NCI-H748 (cell line): Measurements from ENCODE around the gene SLC35F3.
"Not testable (repeated sequence)": the region's sequence is repeated elsewhere in the genome, so short reads cannot be mapped to it uniquely, and the experiment has no call there.

Source experiments
- DNase-seq: peaks from one replicate; lab custom pipeline; 2025; ENCODE audit not compliant: unreplicated experiment; lab: John Stamatoyannopoulos, UW

SLC35F3 gene

DNA sequence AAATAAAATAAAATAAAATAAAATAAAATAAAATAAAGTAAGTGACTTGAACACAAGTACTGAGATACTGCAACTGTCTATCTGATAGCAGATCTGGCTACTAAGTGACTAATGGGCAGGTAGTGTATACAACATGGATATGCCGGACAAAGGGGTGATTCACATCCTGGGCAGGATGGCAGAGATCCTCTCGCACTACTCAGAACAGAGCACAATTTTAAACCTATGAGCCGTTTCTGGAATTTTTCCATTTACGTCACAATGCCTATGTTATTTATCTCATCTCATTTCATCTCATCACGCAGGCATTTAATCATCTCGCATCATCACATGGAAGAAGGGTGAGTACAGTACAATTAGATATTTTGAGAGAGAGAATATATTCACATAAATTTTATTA, 235.5 kb downstream of the SLC35F3 start:
- no peak for DNase-seq

DNA sequence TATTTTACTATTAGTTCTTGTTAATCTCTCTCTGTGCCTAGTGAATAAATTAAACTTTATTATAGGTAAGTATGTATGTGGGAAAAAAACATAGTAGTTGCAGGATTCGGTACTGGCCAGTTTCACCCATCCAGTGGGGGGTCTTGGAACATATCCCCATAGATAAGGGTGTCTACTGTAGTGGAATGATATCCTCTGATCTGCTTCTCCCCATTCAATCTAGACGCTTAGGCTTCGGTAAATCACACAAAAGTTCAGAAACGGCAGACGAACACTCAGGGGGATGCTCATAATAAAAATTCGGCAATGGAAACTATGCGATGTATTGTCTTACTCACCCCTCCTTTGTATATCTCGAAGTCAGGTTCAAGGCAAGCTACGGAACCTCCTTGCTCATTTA, 235.9 kb downstream of the SLC35F3 start:
- DNase-seq: no peak

DNA sequence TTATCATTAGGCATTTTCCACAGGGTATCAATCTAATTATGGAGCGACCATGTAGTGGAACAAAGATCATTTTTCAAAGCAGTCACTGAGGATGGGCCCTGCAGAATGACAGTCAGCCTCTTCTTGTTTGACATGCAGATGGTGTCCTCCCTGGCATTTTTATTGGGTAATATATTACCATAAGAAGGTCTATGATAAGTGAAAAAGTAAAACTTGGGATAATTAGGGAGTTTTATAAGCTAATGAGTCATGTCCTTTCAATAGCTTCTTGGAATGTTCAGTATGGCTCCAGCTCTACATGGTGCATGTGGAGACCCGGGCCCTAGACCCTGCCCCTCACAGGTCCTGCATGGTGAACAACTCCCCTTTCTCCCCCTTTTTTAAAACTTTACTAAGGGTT, 236.5 kb downstream of the SLC35F3 start:
- no peak for DNase-seq

DNA sequence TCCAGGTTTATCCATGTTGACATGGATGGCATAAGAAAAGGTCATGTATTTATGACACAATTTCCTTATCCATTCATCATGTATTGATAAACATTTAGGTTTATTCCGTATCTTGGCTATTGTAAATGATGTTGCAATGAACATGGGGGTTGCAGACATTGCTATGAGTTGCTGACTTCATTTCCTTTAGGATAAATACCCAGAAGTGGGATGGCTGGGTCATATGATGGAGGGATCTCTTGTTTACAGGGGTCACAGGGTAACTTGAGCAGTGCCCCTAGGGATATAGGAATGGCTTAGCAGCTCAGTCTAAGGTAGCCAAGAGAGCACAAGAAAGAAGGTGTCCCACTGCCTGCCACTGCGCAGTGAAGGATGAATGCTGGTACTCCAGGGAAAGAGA, 239.2 kb downstream of the SLC35F3 start:
- DNase-seq: no peak

DNA sequence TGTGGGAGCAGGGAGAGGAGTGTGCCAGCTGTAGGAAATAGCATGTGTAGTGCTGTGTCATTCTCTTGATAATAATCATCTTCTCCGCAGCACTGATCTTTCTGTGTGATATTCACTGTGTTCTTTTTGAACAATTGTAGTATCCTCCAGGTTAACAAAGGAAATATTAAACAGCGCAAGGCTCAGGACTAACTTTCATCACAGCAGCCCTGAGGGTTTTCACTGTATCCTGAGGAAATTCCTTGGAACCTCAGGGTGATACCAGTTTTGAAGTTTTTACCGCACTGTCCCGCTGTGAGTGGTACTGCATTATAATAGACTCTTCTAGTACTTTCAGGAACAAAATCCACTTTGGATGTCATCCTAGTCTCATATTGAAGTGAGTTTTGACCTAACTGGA, 240.4 kb downstream of the SLC35F3 start:
- no peak for DNase-seq

DNA sequence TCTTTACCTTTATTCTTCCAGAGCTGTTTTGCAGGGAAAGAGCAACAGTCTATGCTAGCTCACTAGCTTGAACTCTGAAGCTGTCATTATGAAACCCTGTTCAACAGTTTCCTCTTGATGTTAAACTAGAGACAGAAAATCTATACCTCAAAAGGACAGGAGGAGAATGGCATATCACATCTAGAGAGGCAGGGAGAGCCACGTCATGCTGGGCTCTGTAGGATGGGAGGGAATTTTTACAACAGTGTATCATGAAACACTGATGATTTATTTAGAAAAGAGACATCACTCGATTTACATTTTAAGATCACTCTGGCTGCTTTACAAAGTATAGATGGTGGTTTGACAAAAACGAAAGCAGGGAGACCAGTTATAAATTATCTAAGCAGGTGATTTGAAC, 243.9 kb downstream of the SLC35F3 start:
- no peak for DNase-seq

DNA sequence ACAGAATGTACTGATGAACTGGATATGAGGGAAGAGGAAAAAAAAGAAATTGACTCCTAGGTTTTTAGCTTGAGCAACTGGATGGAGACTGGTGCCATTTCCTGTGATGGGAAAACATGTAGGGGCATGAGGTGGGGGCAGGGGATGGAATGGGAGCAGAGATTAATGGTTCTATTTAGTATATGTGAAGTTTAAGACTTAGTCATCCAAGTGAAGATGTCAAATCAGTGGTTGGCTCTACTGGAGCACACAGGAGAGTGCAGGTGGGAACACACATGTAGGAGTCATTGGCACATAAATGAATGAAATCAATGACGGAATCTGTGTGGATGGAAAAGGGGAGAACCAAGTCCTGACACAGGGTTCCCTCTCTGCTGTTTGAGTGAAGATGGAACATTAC, 244.3 kb downstream of the SLC35F3 start:
- DNase-seq: no peak

DNA sequence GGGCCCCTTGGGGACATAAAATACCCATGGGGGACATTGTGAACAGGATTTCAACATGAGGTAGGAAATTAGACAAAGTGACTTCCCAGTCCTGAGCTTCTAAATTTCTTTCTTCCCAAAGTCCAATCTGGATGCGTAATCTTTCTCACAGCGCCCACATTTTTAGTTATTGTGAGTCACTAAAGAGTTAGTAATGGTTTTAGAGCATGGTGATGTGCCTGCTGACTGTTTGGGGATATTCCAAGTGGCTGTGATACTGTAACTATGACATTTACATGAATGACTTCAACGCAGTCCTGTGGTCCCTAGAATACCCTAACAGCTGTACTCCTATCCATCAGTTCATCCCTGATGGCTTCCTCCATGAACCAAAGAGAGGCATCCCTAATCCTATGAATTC, 244.7 kb downstream of the SLC35F3 start:
- no peak for DNase-seq

DNA sequence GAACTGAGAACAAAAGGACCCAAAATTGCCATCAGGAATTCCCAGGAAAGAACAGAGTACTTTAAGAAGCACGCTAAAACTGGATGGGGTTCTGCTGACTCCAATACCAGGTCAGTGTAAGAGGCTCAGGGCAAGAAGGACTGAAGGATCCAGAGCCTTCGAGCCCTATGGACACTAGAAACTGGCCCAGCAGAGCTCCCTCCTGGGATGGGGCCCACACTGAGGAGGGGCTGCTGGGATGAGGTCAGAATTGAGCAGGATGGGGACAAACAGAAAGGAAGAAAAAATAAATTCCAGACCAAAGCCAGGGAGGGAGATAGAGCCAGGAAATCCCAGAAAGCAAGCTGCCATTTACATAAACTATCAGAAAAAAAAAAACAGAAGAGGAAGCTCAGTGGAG, 246.4 kb downstream of the SLC35F3 start:
- DNase-seq: no peak

DNA sequence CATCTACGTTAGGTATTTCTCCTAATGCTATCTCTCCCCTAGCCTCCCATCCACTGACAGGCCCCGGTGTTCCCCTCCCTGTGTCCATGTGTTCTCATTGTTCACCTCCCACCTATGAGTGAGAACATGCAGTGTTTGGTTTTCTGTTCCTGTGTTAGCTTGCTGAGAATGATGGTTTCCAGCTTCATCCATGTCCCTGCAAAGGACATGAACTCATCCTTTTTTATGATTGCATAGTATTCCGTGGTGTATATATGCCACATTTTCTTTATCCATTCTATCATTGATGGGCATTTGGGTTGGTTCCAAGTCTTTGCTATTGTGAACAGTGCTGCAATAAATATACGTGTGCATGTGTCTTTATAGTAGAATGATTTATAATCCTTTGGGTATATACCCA, 247.9 kb downstream of the SLC35F3 start:
- DNase-seq: not testable (repeated sequence)

DNA sequence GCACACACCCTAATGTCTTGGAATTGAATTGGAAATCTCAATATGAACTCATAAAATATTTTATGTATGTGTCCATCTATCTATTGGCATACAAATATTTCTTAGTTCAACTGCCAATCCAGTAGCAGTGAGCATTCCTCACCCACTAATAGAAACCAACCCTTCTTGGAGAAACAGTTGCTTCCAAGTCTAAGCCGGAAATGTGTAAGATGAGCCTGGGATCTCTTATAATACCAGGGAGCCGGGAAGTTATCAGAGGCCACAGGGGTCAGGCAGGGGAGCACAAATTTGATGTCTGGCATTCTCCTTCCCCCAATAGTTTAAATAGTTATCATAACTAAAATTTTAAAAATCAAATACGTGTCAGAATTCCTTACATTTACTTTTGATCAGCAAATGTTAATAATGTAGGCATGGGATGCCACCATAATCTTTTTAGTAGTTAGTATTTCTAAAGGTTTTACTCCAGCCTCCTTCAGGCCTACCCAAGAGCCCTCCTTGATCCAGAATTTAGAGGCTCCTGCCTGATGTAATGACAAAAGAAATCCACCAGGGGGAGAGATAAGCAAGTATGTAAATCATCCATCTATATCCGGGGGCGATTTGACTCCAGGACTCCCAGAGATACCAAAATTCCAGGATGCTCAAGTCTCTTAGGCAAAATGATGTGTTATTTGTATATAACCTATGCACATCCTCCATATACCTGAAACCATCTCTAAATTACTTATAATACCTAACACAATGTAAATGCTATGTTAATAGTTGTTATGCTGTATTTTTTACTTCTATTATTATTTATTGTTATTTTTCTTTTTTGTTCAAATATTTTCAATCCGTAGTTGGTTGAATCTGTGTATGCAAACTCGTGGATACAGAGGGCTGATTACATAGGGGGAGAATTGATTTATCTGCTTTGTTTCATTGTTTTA, 250.1 kb downstream of the SLC35F3 start:
- peak; percentile 61 for DNase-seq

DNA sequence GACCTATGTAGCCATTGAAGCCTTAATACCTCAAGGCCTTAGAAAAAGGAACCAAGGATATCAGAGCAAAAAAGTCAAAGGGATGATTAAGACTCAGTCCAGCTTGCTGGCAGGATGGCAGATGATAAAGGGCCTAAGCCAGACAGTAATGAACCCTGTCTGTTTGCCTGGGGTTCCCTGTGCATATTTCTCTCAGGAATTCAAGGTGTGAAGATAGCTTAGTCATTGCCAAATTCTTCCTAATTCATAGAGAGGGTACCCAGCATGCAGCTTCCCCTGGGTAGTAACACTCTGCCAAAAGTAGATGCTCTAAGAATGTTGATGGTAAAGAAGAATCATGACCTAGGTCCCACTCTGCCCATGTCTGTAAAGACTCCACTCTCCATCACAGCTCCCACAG, 258.2 kb downstream of the SLC35F3 start:
- DNase-seq: no peak

DNA sequence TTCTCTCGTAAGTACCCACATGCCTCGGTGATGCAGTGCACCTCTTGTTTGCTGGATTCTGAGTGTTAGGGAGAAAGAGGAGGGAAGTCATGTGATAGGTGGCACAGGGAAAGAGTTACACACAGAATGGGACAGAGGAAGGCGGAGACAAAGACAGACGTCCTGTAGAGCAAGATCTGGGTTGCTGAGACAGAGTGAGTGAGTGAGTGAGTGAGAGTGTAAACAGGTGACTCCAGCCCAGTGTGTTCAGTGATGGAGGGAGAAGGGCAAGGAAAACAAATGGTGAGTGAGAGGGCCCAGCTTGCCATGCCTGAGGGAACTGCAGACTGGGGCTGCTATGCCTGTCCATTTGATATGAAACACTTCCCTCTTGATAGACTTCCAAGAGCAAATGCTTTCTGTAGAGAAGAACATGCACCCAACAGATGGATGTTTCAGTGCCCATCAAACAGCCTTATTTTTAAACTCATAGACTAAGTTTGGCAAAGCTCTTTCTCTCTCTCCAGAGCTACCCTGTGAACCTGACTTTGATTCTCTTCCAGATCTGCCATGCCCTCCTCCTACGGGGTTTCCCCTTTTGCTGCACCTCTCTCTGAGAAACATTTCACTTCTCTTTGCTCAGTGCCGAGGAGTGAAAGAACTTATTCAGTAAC, 258.9 kb downstream of the SLC35F3 start:
- no peak for DNase-seq

DNA sequence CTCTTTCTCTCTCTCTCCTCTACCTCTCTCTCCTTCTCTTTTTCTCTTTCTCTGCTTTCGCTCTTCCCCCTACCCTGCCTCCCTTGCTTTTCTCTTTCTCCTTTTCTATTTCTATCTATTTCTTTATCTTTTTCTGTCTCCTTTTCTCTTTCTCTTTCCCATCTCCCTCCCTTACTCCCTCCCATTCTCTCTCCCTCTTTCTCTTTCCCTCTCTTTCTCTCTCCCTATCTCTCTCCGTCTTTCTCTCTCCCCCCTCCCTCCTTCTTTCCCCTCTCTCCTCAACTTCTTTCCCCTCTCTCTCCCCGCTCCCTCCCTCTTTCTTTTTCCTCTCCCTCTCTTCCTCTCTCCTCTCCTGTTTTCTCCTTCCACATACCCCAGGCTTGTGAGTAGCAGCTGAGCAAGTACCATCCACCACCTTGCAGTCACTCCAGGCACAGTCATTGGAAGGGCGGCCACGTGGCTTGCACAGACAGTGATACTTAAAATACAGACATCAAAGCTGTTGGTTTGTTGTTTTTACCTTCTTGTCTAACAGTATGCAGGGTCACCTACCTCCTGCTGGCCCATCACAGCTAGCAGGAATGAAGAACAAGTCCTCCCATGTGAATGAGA, 259.7 kb downstream of the SLC35F3 start:
- DNase-seq: no peak

DNA sequence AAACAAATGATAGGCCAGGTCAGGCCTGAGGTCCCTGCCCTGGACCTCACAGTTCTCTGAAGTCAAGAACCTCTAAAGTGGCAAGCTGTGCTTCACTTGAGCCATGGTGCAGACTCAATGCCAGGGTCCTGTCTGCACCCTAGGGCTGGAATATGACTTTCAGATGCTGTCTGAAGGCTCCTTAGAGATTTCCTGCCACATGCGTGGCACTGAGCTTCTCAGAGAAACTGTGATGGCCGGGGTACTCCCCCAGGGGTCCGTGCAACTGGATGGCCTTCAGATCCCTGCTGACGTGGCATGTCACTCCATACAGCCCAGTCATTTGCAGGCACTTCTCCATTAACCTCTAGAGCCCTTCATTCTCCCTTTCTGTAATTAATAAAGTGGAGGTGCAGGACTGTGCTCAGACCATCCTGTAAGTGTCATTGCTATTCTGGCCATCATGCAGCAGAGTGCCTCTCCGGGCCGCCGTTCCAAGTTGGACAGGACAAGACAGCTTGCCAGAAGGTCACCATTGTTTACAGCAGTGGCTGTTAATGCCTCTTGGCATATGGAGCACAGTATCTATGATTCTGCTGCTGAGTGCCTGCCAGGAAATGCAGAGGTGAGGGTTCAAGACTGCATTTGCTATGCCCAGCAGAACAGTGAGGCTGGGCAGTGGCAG, 263.7 kb downstream of the SLC35F3 start:
- DNase-seq: no peak

DNA sequence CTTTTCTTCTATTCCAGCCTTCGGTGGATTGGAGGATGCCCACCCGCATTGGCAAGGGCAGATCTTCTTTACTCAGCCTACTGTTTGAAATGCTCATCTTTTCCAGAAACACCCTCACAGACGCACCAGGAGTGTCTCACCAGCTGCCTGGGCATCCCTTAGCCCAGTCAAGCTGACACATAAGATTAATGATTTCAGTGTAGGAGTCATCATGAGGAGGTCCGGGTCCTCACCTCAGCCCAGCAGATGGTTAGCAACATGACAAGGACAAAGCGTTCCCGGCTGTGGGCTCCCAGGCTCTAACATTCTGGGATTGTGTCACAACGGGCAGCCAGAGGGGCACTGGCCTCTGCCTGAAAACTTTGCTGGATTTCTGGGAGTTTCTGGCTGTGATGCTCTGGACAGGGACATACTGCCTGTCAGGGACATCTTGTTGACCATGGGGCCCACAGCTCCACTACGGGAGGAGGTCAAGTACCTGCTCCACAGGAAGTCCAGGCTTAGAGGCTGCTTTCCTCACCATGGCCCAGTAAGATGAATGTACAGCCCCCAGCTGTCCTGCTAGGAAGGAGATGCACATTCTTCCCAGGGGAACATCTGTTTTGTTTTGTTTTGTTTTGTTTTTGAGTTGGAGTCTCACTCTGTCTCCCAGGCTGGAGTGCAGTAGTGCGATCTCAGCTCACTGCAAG, 264.8 kb downstream of the SLC35F3 start:
- no peak for DNase-seq

DNA sequence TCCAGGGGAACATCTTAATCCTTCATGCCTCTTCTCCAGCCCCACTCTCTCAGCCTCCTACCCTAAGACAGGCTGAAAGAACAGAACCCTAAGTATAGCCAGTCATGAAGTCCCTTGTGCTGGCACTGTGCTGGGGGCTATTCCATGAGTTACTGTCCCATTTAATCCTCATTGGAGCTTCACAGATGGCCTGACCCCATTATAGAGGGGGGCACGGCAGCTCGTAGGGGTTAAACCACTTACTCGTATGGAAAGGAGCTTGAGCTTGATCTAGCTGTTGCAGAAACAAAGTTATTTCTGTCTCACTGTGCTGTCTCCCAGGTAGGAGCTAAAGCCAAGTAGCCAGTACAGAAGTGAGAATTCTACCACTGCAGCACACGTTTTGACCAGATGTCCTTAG, 265.6 kb downstream of the SLC35F3 start:
- no peak for DNase-seq

DNA sequence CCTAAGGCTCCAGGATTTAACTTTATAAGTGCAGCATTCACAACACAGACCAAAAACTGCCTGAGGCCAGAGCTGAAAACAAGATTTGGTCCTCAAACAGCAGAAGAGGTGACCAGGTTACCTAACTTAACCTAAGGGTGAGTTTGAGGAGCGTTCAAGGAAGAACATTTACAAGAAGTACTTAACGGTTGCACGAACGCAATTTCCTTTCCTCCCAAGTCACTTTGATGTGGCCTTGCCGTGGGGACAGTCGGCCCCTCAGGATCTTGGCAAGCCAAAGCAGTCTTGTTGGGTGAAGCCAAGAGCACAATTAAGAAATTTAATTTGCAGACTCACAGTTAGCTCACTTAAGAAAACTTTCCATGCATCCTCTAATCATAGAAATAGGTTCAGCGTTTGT, 266.1 kb downstream of the SLC35F3 start:
- no peak for DNase-seq

DNA sequence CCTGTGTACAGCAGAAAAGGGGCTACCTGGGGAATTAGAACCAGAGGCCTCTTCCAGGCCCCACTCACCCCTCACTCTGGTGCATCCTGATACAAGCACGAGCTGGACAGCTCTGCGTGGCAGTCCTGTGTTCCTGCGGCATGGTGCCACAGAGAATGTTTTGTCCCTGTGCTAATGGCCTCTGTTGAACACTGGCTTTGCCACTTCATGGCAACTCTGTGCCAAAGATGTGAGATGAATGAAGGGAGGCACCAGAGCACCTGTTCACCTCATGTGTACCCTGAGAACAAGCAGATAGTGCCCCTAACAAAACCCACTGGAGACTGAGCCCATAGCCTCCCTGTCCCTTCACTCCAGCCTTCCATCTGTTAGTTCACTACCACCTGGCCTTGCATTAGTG, 269.5 kb downstream of the SLC35F3 start:
- no peak for DNase-seq

DNA sequence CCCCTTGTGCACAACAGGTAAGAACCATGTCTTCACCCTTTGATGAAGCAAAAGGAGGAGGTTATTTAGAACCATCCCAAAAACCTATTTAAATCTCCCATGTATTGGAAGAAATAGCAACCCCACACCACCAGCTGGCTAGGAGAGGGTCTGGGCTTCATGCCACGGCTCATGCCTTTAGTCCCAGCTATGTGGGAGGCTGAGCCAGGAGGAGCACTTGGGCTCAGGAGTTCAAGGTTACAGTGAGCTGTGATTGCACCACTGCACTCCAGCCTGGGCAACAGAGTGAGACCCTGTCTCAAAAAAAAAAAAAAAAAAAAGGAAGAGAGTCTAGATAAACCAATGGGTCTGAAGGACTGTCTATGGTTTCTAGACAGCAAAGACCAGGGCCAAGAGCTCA, 270.9 kb downstream of the SLC35F3 start:
- DNase-seq: no peak

DNA sequence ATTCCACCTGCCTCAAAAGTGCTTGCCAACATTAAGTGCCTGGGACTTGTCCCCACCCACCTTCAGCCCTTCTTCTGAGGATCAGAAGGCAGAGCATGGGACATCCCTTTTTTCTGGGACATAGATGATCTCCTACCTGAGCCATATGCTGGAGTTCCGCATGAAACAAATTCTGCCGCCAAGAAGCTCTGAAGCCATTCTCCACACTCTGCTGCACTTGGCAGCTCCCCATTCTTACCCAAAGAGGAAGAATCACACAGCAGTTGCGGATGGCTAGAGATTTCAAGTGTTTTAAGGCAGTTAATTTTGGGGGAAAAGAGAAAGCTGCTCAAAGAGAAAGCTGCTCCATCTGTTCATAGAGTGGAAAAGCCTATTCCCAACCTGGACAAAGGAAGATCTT, 271.5 kb downstream of the SLC35F3 start:
- no peak for DNase-seq
